Endothelial cell of umbilical vein (primary cell): ENCODE results near the gene JCHAIN. TPM values are rescaled to one million over a fixed set of nuclear protein-coding genes. Genes with fewer than 3 reads are reported as not detected.

Experiments used
- BruUV-seq: library from RNA; stranded (reverse); fragments of 400-500 nt; replicated peaks from 2 replicates; lab custom pipeline; 2021; lab: Mats Ljungman, UMichigan
- CTCF ChIA-PET: fragments of 300-600, 350-600 bp; sonication (Branson Sonifier 250); formaldehyde crosslinking; loops from one replicate; lab custom pipeline; 2021; ENCODE audit warnings: antibody characterized with exemption, inconsistent platforms; lab: Charles Lee
- POLR2A ChIA-PET: fragments of 300-600, 350-600 bp; sonication (Branson Sonifier 250); formaldehyde crosslinking; loops from one replicate; lab custom pipeline; 2021; ENCODE audit warnings: antibody characterized with exemption, inconsistent platforms; lab: Charles Lee
- DNase-seq: peaks from one replicate; pipeline ENCODE4 v3.0.0-alpha.2; 2011; ENCODE audit warnings: low read depth, low spot score
- FAIRE-seq: peaks from 2 replicates; lab custom pipeline; 2011; peaks lifted over from hg19 to GRCh38; lab: Jason Lieb, UNC
- H2AFZ ChIP-seq: 2 replicates; pipeline ENCODE4 v1.6.0; 2012; ENCODE audit warnings: low read depth, low read length, control low read depth, inconsistent platforms
- H3K27ac ChIP-seq: 2 replicates; pipeline ENCODE4 v1.5.1; 2011; ENCODE audit warnings: low read depth, mild to moderate bottlenecking, control low read depth, low read length, moderate library complexity; ENCODE audit not compliant: insufficient read depth
- H3K27me3 ChIP-seq, 2 experiments: 2 replicates each; pipeline versions ENCODE4 v1.6.0 to v1.6.1; 2011; ENCODE audit warnings: low read length in 2 of 2, mixed read lengths in 1 of 2; ENCODE audit not compliant: control insufficient read depth in 2 of 2, insufficient read depth in 2 of 2
- H3K36me3 ChIP-seq, 2 experiments: 2 replicates in 1 of 2; 3 replicates in 1 of 2; pipeline ENCODE4 v1.5.1; 2011; ENCODE audit warnings: low read length in 2 of 2, mild to moderate bottlenecking in 1 of 2, moderate library complexity in 1 of 2; ENCODE audit not compliant: control insufficient read depth in 2 of 2, insufficient read depth in 2 of 2; ENCODE audit errors: extremely low read depth in 1 of 2
- H3K4me1 ChIP-seq: 3 replicates; pipeline ENCODE4 v1.5.1; 2011; ENCODE audit warnings: mild to moderate bottlenecking, low read length; ENCODE audit not compliant: control insufficient read depth, insufficient read depth; ENCODE audit errors: extremely low read depth
- H3K4me2 ChIP-seq: 2 replicates; pipeline ENCODE4 v1.6.1; 2011; ENCODE audit warnings: low read length, control low read depth, mixed read lengths; ENCODE audit not compliant: insufficient read depth
- H3K4me3 ChIP-seq, 3 experiments: fragments of 200-600 bp in 1 of 3; sonication (generic), shearing (Covaris generic) in 1 of 3; replicated peaks in 1 of 3; 2 replicates each; pipeline ENCODE4 v1.5.1; 2011 to 2016; ENCODE audit warnings: control low read depth in 3 of 3, low read length in 3 of 3, mild to moderate bottlenecking in 2 of 3, inconsistent platforms in 1 of 3, low read depth in 1 of 3, moderate library complexity in 1 of 3; ENCODE audit not compliant: insufficient read depth in 1 of 3
- H3K79me2 ChIP-seq: 2 replicates; pipeline ENCODE4 v1.6.0; 2012; ENCODE audit warnings: low read length, inconsistent platforms; ENCODE audit not compliant: control insufficient read depth, insufficient read depth
- H3K9ac ChIP-seq: replicated peaks from 2 replicates; pipeline ENCODE3; 2011; ENCODE audit warnings: low read length, control low read depth; ENCODE audit not compliant: insufficient read depth; ENCODE audit errors: extremely low read depth
- H3K9me1 ChIP-seq: replicated peaks from 3 replicates; pipeline ENCODE4 v1.6.0; 2011; ENCODE audit warnings: mild to moderate bottlenecking, low read length; ENCODE audit not compliant: control insufficient read depth, insufficient read depth; ENCODE audit errors: extremely low read depth
- H3K9me3 ChIP-seq: replicated peaks from 2 replicates; pipeline ENCODE4 v1.5.1; 2012; ENCODE audit warnings: low read length, inconsistent platforms; ENCODE audit not compliant: control insufficient read depth, insufficient read depth
- H4K20me1 ChIP-seq: replicated peaks from 2 replicates; pipeline ENCODE3; 2011; ENCODE audit warnings: mild to moderate bottlenecking, low read length; ENCODE audit not compliant: control insufficient read depth, insufficient read depth; ENCODE audit errors: extremely low read depth
- CTCF ChIP-seq, 2 donors: IDR thresholded peaks; 1 replicate in 1 of 2; 2 replicates in 1 of 2; pipeline ENCODE4 v1.5.1; 2011; ENCODE audit warnings: low read length in 2 of 2, mild to moderate bottlenecking in 2 of 2, moderate library complexity in 2 of 2, control low read depth in 1 of 2, inconsistent platforms in 1 of 2, low read depth in 1 of 2; ENCODE audit not compliant: insufficient read depth in 1 of 2; ENCODE audit errors: extremely low read depth in 1 of 2
- EZH2 ChIP-seq: IDR thresholded peaks from 2 replicates; pipeline ENCODE4 v1.6.1; 2012; ENCODE audit warnings: borderline replicate concordance, low read depth, mild to moderate bottlenecking, moderate library complexity, low read length, inconsistent platforms; ENCODE audit not compliant: severe bottlenecking
- FOS ChIP-seq: IDR thresholded peaks from 2 replicates; pipeline ENCODE4 v1.6.1; 2011; ENCODE audit warnings: mild to moderate bottlenecking, low read length, moderate library complexity, borderline replicate concordance; ENCODE audit not compliant: insufficient read depth
- GATA2 ChIP-seq: IDR thresholded peaks from 2 replicates; pipeline ENCODE4 v1.7.0; 2011; ENCODE audit warnings: low read depth, mild to moderate bottlenecking, moderate library complexity, mixed read lengths, low read length; ENCODE audit not compliant: insufficient read length, insufficient read depth
- JUN ChIP-seq: IDR thresholded peaks from 2 replicates; pipeline ENCODE4 v1.6.1; 2011; ENCODE audit warnings: borderline replicate concordance, low read depth; ENCODE audit not compliant: insufficient read length, insufficient read depth
- MAX ChIP-seq: IDR thresholded peaks from 2 replicates; pipeline ENCODE4 v1.6.1; 2011; ENCODE audit not compliant: insufficient read depth, insufficient read length
- MYC ChIP-seq: IDR thresholded peaks from one replicate; pipeline ENCODE4 v1.6.1; 2011; ENCODE audit warnings: mild to moderate bottlenecking, low read depth, low read length
- POLR2A ChIP-seq: IDR thresholded peaks from 2 replicates; pipeline ENCODE4 v1.6.1; 2012; ENCODE audit warnings: low read depth, mild to moderate bottlenecking, control low read depth, low read length
- POLR2AphosphoS5 ChIP-seq: IDR thresholded peaks from 2 replicates; pipeline ENCODE4 v1.6.1; 2012; ENCODE audit warnings: low read depth, mild to moderate bottlenecking, control low read depth, low read length, moderate library complexity; ENCODE audit not compliant: insufficient read depth
- dilution Hi-C: fragments of 300-500 bp; cut with MboI; formaldehyde crosslinking; loops from one replicate; pipeline ENCODE4 v1.15.0; 2019; ENCODE audit warnings: low sequenced_read_pairs; ENCODE audit not compliant: extremely low pct_ligation_motif_present
- intact Hi-C: fragments of 100-400 bp; cut with micrococcal nuclease; formaldehyde crosslinking; loops from one replicate; pipeline ENCODE4 v1.10.0; 2022
- polyA plus RNA-seq, 4 experiments: library from polyadenylated mRNA; depleted of rRNA in 3 of 4; stranded (reverse) in 3 of 4; unstranded in 1 of 4; fragments of >200 nt; gene quantifications; 2 replicates each; pipeline versions ENCODE4 v1.2.1 to v1.2.3, GENCODE V29; 2011 to 2012; ENCODE audit warnings: missing spikeins in 1 of 4
- total RNA-seq: library from RNA; stranded (reverse); gene quantifications from 2 replicates; pipeline ENCODE4 v1.2.3, GENCODE V29; 2021

The JCHAIN gene
- total and polyA plus RNA-seq, 2 donors (not counting 3 experiments of a cell fraction or from before 2014, with no cell fraction given), result not detected

GRCh38 chr4:70713453-70714078, 47.3 kb upstream of the JCHAIN start:
- no TSS peak for BruUV-seq
- H3K9me1 ChIP-seq, result no peaks in the 10 kb centered on the region
- H3K4me2 ChIP-seq, result no peak overlapping the region
- no peak overlapping the region for H2AFZ ChIP-seq
- dilution Hi-C loops (no loop called here), intact Hi-C loops (no loop called here)
- H3K79me2 ChIP-seq, result peaks cover 36% of the 10 kb centered on the region
- H3K4me3 ChIP-seq, result no peak overlapping the region
- H3K4me1 ChIP-seq, result peaks cover 5% of the 10 kb centered on the region
- POLR2A ChIA-PET, result no interaction called here
- no peaks in the 10 kb centered on the region for H3K36me3 ChIP-seq
- CTCF ChIA-PET, result no interaction called here
- H3K27me3 ChIP-seq, result no peaks in the 10 kb centered on the region
- no peak overlapping the region for H3K27ac ChIP-seq
- no peaks in the 10 kb centered on the region for H4K20me1 ChIP-seq
- no peaks in the 10 kb centered on the region for H3K9me3 ChIP-seq
- TF ChIP-seq JUN (no peak), GATA2 (no peak), EZH2 (no peak), POLR2AphosphoS5 (no peak), MYC (no peak), MAX (no peak), CTCF (IDR thresholded peaks at IDR 0.05; ENCODE audit: extremely low read depth in 1 of 2, insufficient read depth in 1 of 2, low read depth in 1 of 2, low read length in 2 of 2) (no peak), POLR2A (no peak), FOS (no peak)
- no peak for DNase-seq
- H3K9ac ChIP-seq, result no peak overlapping the region
- FAIRE-seq, result no peak
